Left forelimb (tissue), 1 donor: ENCODE results near the gene ALPG.
A peak's percentile ranks its signal among the peaks of the same experiment; 100 is the strongest.
"Not testable (repeated sequence)": the region's sequence is repeated elsewhere in the genome, so short reads cannot be mapped to it uniquely, and the experiment has no call there.

ENCODE experiments used
- DNase-seq: peaks from one replicate; pipeline ENCODE4 v3.0.0-alpha.2; 2018; ENCODE audit warnings: low spot score

The ALPG gene

GRCh38 chr2:232441147-232441651, 34.6 kb downstream of the ALPG start:
- no peak for DNase-seq

GRCh38 chr2:232441922-232442321, 35.3 kb downstream of the ALPG start:
- not testable (repeated sequence) for DNase-seq

- DNase-seq: not testable (repeated sequence)
These were observed 35.8 kb downstream of the ALPG start for GRCh38 chr2:232442431-232442830.

GRCh38 chr2:232443047-232443446, 36.4 kb downstream of the ALPG start:
- not testable (repeated sequence) for DNase-seq

- not testable (repeated sequence) for DNase-seq
These were observed 37.2 kb downstream of the ALPG start for GRCh38 chr2:232443669-232444408.

- DNase-seq: no peak
These were observed 37.9 kb downstream of the ALPG start for GRCh38 chr2:232444409-232445148.

GRCh38 chr2:232445149-232445885, 38.7 kb downstream of the ALPG start:
- DNase-seq: not testable (repeated sequence)

GRCh38 chr2:232446266-232446777, 39.7 kb downstream of the ALPG start:
- not testable (repeated sequence) for DNase-seq

- no peak for DNase-seq
These were observed 40.5 kb downstream of the ALPG start for GRCh38 chr2:232447091-232447620.

- no peak for DNase-seq
These were observed 41.1 kb downstream of the ALPG start for GRCh38 chr2:232447638-232448303.

GRCh38 chr2:232448304-232448690, 41.7 kb downstream of the ALPG start:
- no peak for DNase-seq

- DNase-seq: no peak
These were observed 43.3 kb downstream of the ALPG start for GRCh38 chr2:232449964-232450363.

- not testable (repeated sequence) for DNase-seq
These were observed 45.0 kb downstream of the ALPG start for GRCh38 chr2:232451645-232452044.

- DNase-seq: no peak
These were observed 48.0 kb downstream of the ALPG start for GRCh38 chr2:232454630-232455029.

GRCh38 chr2:232455426-232456255, 49.0 kb downstream of the ALPG start, which contains the start of gene ALPI:
Gene ALPI, plus strand, starts transcription at chr2:232456153. Its CDS starts 47 bp downstream, at chr2:232456200.
- DNase-seq: no peak

- DNase-seq: peak; percentile 55
These were observed 49.9 kb downstream of the ALPG start for GRCh38 chr2:232456296-232457120.

- peak; percentile 61 for DNase-seq
These were observed 50.7 kb downstream of the ALPG start for GRCh38 chr2:232457121-232458011.

- peak; percentile 45 for DNase-seq
These were observed 51.5 kb downstream of the ALPG start for GRCh38 chr2:232458051-232458660.
